AG08396 (cell line): ENCODE data around the gene CHCHD4.
"Not testable (repeated sequence)": the region's sequence is repeated elsewhere in the genome, so short reads cannot be mapped to it uniquely, and the experiment has no call there.

ENCODE experiments used
- DNase-seq: peaks from one replicate; pipeline ENCODE4 v3.0.0; 2012; ENCODE audit warnings: low spot score, mixed read lengths

The CHCHD4 gene

GRCh38 chr3:14134291-14134690 is 9.6 kb upstream of the CHCHD4 start:
- no peak for DNase-seq

- DNase-seq, result no peak
Measured at GRCh38 chr3:14133876-14134275, 9.2 kb upstream of the CHCHD4 start.

- DNase-seq, result no peak
Measured at GRCh38 chr3:14133188-14133800, 8.6 kb upstream of the CHCHD4 start.

- no peak for DNase-seq
Measured at GRCh38 chr3:14132689-14133088, 8.0 kb upstream of the CHCHD4 start.

- DNase-seq, result no peak
Measured at GRCh38 chr3:14132120-14132519, 7.5 kb upstream of the CHCHD4 start.

- no peak for DNase-seq
Measured at GRCh38 chr3:14131134-14131533, 6.5 kb upstream of the CHCHD4 start.

- no peak for DNase-seq
Measured at GRCh38 chr3:14130707-14131106, 6.0 kb upstream of the CHCHD4 start.

- DNase-seq, result no peak
Measured at GRCh38 chr3:14130230-14130629, 5.6 kb upstream of the CHCHD4 start.

GRCh38 chr3:14129296-14129695 is 4.6 kb upstream of the CHCHD4 start:
- no peak for DNase-seq

GRCh38 chr3:14128724-14129123 is 4.1 kb upstream of the CHCHD4 start:
- no peak for DNase-seq

- DNase-seq, result no peak
Measured at GRCh38 chr3:14127516-14128161, 3.0 kb upstream of the CHCHD4 start.

- DNase-seq, result no peak
Measured at GRCh38 chr3:14126887-14127505, 2.3 kb upstream of the CHCHD4 start.

GRCh38 chr3:14126017-14126886 is 1.6 kb upstream of the CHCHD4 start:
- no peak for DNase-seq

GRCh38 chr3:14125193-14126016 is 735 bp upstream of the CHCHD4 start:
- DNase-seq, result peak; percentile 84

GRCh38 chr3:14124223-14124614 is 451 bp downstream of the CHCHD4 start:
- DNase-seq, result peak; percentile 39

GRCh38 chr3:14123308-14124222 is 1.1 kb downstream of the CHCHD4 start:
- DNase-seq, result no peak

GRCh38 chr3:14122301-14122700 is 2.4 kb downstream of the CHCHD4 start:
- no peak for DNase-seq

- no peak for DNase-seq
Measured at GRCh38 chr3:14121859-14122258, 2.8 kb downstream of the CHCHD4 start.

- not testable (repeated sequence) for DNase-seq
Measured at GRCh38 chr3:14120921-14121448, 3.7 kb downstream of the CHCHD4 start.
